ENCODE data around the gene EPHB6.

- TF ChIP-seq CTCF (IDR thresholded peaks at IDR 0.05; ENCODE audit: poor library complexity, severe bottlenecking) (no peak), RAD21 (conservative IDR thresholded peaks at IDR 0.05) (no peak)
These were observed 16.6 kb downstream of the EPHB6 start for GRCh38 chr7:142871260-142872105.

All from neural cell (in vitro differentiated cells).